ENCODE measurements around the gene KCTD2.
"Not testable (repeated sequence)": the region's sequence is repeated elsewhere in the genome, so short reads cannot be mapped to it uniquely, and the experiment has no call there.

KCTD2 gene

GRCh38 chr17:75069783-75070182, 22.8 kb downstream of the KCTD2 start:
- in situ Hi-C loops (cut with MboI; ENCODE audit: low sequenced_read_pairs, unreplicated experiment), result no loop called here
- DNase-seq (ENCODE audit: low spot score), result no peak
- TF ChIP-seq, protein P1, sequence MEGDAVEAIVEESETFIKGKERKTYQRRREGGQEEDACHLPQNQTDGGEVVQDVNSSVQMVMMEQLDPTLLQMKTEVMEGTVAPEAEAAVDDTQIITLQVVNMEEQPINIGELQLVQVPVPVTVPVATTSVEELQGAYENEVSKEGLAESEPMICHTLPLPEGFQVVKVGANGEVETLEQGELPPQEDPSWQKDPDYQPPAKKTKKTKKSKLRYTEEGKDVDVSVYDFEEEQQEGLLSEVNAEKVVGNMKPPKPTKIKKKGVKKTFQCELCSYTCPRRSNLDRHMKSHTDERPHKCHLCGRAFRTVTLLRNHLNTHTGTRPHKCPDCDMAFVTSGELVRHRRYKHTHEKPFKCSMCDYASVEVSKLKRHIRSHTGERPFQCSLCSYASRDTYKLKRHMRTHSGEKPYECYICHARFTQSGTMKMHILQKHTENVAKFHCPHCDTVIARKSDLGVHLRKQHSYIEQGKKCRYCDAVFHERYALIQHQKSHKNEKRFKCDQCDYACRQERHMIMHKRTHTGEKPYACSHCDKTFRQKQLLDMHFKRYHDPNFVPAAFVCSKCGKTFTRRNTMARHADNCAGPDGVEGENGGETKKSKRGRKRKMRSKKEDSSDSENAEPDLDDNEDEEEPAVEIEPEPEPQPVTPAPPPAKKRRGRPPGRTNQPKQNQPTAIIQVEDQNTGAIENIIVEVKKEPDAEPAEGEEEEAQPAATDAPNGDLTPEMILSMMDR (IDR thresholded peaks at IDR 0.05; ENCODE audit: borderline replicate concordance, control extremely low read depth, extremely low read depth, insufficient read depth, missing control alignments), result peak; percentile 11

- DNase-seq (ENCODE audit: low spot score); in situ Hi-C loops (cut with MboI; ENCODE audit: low sequenced_read_pairs, unreplicated experiment): not testable (repeated sequence)
These were observed 24.6 kb downstream of the KCTD2 start for GRCh38 chr17:75071478-75072271.

DNA sequence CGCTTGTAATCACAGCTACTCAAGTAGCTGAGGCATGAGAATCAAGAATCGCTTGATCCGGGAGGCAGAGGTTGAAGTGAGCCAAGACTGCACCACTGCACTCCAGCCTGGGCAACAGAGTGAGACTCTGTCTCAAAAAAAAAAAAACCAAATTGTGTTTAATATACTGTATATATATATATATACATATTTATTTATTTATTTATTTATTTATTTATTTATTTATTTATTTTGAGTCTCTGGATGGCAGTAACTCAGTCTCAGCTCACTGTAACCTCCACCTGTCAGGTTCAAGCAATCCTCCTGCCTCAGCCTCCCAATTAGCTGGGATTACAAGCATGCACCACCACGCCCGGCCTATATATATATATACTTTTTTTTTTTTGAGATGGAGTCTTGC, 25.9 kb downstream of the KCTD2 start:
- DNase-seq (ENCODE audit: low spot score); in situ Hi-C loops (cut with MboI; ENCODE audit: low sequenced_read_pairs, unreplicated experiment): not testable (repeated sequence)

- TF ChIP-seq, protein P1 (IDR thresholded peaks at IDR 0.05; ENCODE audit: borderline replicate concordance, control extremely low read depth, extremely low read depth, insufficient read depth, missing control alignments), result no peak
- in situ Hi-C loops (cut with MboI; ENCODE audit: low sequenced_read_pairs, unreplicated experiment), result no loop called here
- no peak for DNase-seq (ENCODE audit: low spot score)
These were observed 26.6 kb downstream of the KCTD2 start for GRCh38 chr17:75073618-75074047.

DNA sequence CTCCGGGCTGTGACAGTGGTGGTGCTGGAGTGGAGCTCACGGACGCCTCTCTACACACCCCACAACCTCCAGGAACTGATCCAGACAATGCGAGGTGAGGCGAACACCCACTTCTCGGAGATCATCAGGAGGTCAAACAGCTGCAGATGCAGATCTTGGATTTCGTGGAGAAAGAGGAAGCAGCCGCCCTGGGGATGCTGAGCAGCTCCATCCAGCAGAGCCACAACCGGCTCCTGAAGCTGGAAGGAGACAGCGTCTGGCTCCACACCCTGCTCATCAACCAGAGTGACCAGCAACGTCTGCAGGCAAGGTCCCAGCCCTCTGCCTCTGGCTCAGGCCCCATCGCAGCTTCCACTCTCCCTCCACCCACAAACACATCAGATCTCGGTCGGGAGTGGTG, 27.5 kb downstream of the KCTD2 start:
- in situ Hi-C loops (cut with MboI; ENCODE audit: low sequenced_read_pairs, unreplicated experiment), result no loop called here
- TF ChIP-seq, protein P1 (IDR thresholded peaks at IDR 0.05; ENCODE audit: borderline replicate concordance, control extremely low read depth, extremely low read depth, insufficient read depth, missing control alignments), result no peak
- no peak for DNase-seq (ENCODE audit: low spot score)

GRCh38 chr17:75075597-75076336, 28.7 kb downstream of the KCTD2 start:
- TF ChIP-seq, protein P1 (IDR thresholded peaks at IDR 0.05; ENCODE audit: borderline replicate concordance, control extremely low read depth, extremely low read depth, insufficient read depth, missing control alignments), result no peak
- no peak for DNase-seq (ENCODE audit: low spot score)
- in situ Hi-C loops (cut with MboI; ENCODE audit: low sequenced_read_pairs, unreplicated experiment), result no loop called here

- DNase-seq (ENCODE audit: low spot score), result no peak
- in situ Hi-C loops (cut with MboI; ENCODE audit: low sequenced_read_pairs, unreplicated experiment), result no loop called here
These were observed 30.1 kb downstream of the KCTD2 start for GRCh38 chr17:75077072-75077495.

More at GRCh38 chr17:75077072-75077495, 30.1 kb downstream of the KCTD2 start:
- TF ChIP-seq, protein P1 (IDR thresholded peaks at IDR 0.05; ENCODE audit: borderline replicate concordance, control extremely low read depth, extremely low read depth, insufficient read depth, missing control alignments), result no peak
